Activated effector memory CD4-positive, alpha-beta T cell treated with Interleukin-2 at 50 U/mL for 16 hours (primary cell): ENCODE data around the gene CFAP107.
"Not testable (repeated sequence)": the region's sequence is repeated elsewhere in the genome, so short reads cannot be mapped to it uniquely, and the experiment has no call there.

Source experiments
- DNase-seq: peaks from one replicate; pipeline ENCODE4 v3.0.0-alpha.2; 2020

The CFAP107 gene

GRCh38 chr1:12783783-12784182 is 37.8 kb downstream of the CFAP107 start:
- not testable (repeated sequence) for DNase-seq

DNA sequence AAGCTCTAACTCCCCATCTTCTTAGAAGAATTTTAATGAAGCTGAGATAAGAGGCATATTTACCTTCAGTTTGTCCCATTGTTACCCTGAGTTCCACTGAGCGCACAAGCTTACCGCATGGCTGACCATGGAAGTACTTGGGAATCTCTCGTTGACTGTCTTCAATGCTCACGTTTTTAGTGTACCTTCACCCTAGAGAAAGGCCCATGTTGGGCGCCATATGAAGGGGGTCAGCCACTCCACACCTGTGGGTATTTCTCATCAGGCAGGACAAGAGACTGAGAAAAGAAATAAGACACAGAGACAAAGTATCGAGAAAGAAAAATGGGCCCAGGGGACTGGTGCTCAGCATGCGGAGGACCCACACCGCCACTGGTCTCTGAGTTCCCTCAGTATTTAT is 38.7 kb downstream of the CFAP107 start:
- DNase-seq, result not testable (repeated sequence)

GRCh38 chr1:12791097-12791496 is 45.1 kb downstream of the CFAP107 start, which contains the start of gene PRAMEF1:
Gene PRAMEF1 (plus strand): TSS chr1:12791397. CDS start chr1:12793228, 1,831 bp downstream.
- DNase-seq, result not testable (repeated sequence)

GRCh38 chr1:12798911-12799310 is 52.9 kb downstream of the CFAP107 start:
- DNase-seq, result no peak

DNA sequence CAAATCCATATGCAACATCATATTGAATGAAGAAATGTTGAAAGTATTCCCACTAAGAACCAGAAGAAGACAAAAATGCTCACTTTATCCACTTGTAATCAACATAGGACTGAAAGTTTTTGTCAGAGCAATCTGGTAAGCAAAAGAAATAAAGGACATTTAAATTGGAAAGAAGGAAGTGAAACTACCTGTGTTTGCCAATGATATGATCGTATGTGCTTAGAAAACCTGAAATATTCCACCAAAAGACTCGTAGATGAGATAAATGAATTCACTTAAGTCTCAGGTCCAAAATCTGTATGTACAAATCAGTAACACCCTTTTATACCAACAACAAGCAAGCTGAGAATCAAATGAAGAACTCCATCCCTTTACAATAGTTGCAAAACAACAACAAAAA is 53.7 kb downstream of the CFAP107 start:
- DNase-seq, result no peak

DNA sequence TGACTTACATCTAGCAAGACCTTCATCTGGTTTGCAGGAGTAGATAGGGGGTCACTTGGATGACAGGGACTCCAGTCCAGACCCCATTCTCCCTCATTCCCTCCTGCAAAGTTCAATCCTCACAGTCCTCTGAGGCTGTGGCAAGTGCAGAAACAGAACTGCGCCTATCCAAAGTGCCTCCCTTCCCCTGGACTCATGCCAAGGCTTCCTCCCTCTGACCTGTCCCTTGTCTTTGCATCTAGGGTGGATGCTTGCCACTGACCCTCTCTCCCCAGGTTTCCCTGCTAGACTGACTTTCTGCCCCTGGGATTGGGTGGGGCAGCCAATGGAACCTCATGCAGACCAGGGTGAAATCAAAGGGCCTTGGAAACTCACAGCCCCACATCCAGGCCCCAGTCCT is 63.9 kb downstream of the CFAP107 start:
- no peak for DNase-seq

DNA sequence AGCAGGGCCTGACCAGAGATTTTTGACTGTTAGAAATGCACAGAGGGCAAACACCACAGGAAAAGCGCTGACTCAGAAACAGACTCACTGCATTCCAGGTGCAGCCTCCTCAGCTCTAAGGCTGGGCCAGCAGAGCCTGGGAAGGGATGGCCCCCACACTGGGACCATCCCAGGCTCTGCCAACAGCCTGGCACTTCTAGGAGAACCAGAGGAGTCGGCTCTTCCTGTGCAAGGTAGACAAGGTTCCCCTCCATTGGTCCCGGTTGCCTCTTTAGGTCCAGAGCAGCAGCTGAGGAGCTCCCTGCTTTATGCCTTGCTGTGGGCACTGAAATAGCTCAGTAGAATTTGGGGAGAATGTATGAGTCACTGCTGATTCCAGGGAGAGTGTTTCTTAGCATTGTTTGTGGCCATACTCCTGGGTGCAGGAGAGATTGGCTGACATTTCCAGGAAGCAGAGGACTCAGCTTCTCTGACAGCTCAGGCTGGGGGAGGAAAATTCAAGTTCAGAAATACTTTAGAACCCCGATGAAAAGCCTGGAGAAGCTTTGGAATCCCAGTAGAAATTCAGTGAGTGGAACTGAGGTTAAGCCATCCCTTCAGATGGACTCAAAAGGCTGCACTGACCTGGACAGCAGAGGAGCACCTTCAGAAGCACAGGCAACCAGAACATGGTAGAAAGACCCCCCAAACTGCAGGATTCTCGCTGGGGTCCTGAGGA is 64.8 kb downstream of the CFAP107 start:
- DNase-seq, result no peak

- DNase-seq, result no peak
Measured at GRCh38 chr1:12811409-12811784, 65.4 kb downstream of the CFAP107 start.
